ENCODE measurements around the gene OAS2.

OAS2 gene

GRCh38 chr12:113049976-113050742 is 71.8 kb downstream of the OAS2 start:
- Mint-ChIP-seq H3K4me3 (no peak overlapping the region), H3K27ac (no peak overlapping the region), H3K9me3 (peaks cover 3% of the 10 kb centered on the region), H3K27me3 (ENCODE audit: low read depth) (peaks cover 73% of the 10 kb centered on the region), H3K36me3 (ENCODE audit: low read depth) (no peaks in the 10 kb centered on the region), H3K4me1 (no peaks in the 10 kb centered on the region)
- peak; percentile 29 to 39 (median 38) for TF ChIP-seq CTCF (IDR thresholded peaks at IDR 0.05; ENCODE audit: unreplicated experiment in 3 of 3)

- Mint-ChIP-seq H3K9me3 (peaks cover 3% of the 10 kb centered on the region), H3K27ac (no peak overlapping the region), H3K4me1 (no peaks in the 10 kb centered on the region), H3K4me3 (no peak overlapping the region), H3K36me3 (ENCODE audit: low read depth) (no peaks in the 10 kb centered on the region), H3K27me3 (ENCODE audit: low read depth) (peaks cover 73% of the 10 kb centered on the region)
- no peak for TF ChIP-seq CTCF (IDR thresholded peaks at IDR 0.05; ENCODE audit: unreplicated experiment in 3 of 3)
Observed at GRCh38 chr12:113050795-113051194, 72.5 kb downstream of the OAS2 start.

DNA sequence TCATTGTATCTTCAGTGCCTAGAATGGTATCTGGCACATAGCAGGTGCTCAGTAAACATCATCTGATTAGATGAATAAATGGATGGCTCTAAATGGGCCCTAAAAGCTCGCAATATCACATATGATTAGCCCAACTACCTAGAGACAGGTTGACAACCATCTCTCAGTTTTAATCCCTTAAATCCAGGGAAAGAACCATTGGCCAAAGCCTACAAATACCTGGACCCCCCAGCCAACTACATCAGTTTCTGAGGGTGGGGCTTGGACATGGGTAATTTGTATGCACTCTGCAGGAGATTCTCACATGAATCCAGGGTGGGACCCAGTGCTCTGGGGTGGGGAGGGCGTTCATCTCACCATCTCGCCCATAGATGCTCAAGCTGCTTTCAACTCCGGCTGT is 73.4 kb downstream of the OAS2 start:
- H3K36me3 Mint-ChIP-seq (ENCODE audit: low read depth) = no peaks in the 10 kb centered on the region
- no peak for TF ChIP-seq CTCF (IDR thresholded peaks at IDR 0.05; ENCODE audit: unreplicated experiment in 3 of 3)
- no peak overlapping the region for H3K4me3 Mint-ChIP-seq
- no peak overlapping the region for H3K27ac Mint-ChIP-seq
- no peaks in the 10 kb centered on the region for H3K4me1 Mint-ChIP-seq
- peaks cover 79% of the 10 kb centered on the region for H3K27me3 Mint-ChIP-seq (ENCODE audit: low read depth)
- H3K9me3 Mint-ChIP-seq = peaks cover 3% of the 10 kb centered on the region

DNA sequence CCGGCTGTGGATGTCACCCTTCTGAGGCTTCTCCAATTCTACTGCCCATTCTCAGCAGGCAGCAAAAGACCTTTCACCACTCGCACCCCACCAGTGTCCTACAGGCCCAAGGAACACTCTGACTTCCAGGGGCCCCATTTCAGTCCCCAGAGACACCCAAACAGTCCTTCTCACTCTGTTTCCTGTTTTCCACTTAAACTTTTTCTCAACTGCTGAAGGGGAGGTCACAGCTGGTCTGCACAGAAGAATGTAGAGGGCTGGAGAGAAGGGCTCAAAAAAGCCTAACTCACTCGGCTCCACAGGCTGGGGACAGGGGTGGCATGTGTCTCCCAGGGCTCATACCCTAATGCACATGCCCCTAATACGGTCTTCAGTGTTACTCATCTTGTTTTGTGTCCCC is 74.0 kb downstream of the OAS2 start:
- peaks cover 3% of the 10 kb centered on the region for H3K9me3 Mint-ChIP-seq
- peaks cover 75% of the 10 kb centered on the region for H3K27me3 Mint-ChIP-seq (ENCODE audit: low read depth)
- H3K36me3 Mint-ChIP-seq (ENCODE audit: low read depth) = no peaks in the 10 kb centered on the region
- TF ChIP-seq CTCF (IDR thresholded peaks at IDR 0.05; ENCODE audit: unreplicated experiment in 3 of 3) = no peak
- H3K4me1 Mint-ChIP-seq = no peaks in the 10 kb centered on the region
- no peak overlapping the region for H3K27ac Mint-ChIP-seq
- H3K4me3 Mint-ChIP-seq = no peak overlapping the region

DNA sequence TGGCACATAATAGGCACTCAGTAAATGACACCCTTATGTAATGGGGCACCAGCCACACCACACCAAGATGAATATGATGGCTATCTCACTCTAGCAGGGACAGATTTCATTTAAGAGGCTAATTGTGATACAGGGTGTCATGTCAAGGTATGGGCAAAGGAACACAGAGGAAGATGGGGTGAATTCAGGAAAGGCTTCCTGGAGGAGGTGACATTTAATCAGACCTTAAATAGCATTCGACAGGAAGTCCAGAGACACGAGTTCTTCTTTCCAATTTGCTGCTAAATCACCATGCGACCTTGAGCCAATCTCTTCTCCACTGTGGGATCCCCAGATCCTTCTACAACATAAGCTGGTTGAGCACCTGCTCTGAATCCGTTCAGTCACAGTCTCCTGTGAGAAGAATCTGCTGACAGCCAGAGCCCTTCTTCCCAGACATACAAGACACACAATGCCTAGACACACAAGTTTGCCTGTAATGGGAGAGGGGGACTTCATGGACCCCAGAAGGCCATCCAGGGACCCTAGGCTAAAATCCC is 76.7 kb downstream of the OAS2 start:
- H3K9me3 Mint-ChIP-seq = peaks cover 3% of the 10 kb centered on the region
- H3K36me3 Mint-ChIP-seq (ENCODE audit: low read depth) = no peaks in the 10 kb centered on the region
- H3K4me1 Mint-ChIP-seq = no peaks in the 10 kb centered on the region
- H3K27me3 Mint-ChIP-seq (ENCODE audit: low read depth) = peaks cover 52% of the 10 kb centered on the region
- no peak overlapping the region for H3K27ac Mint-ChIP-seq
- H3K4me3 Mint-ChIP-seq = peak overlapping the region; percentile 67 to 72 (median 68)
- TF ChIP-seq CTCF (IDR thresholded peaks at IDR 0.05; ENCODE audit: unreplicated experiment in 3 of 3) = no peak
